GM23338 (cell line): Measurements from ENCODE around the gene CBFA2T3. TPM values are rescaled to one million over a fixed set of nuclear protein-coding genes. Genes with fewer than 3 reads are reported as not detected.

Experiments
- ATAC-seq: fragments of 200-7000 bp; cut with Tn5 transposase; 3 replicates; pipeline ENCODE4 v1.9.1; 2020
- DNase-seq: peaks from one replicate; pipeline ENCODE4 v3.0.0-alpha.2; 2015; ENCODE audit warnings: low spot score
- H2AFZ ChIP-seq: fragments of 200-600 bp; sonication (generic); 2 replicates; pipeline ENCODE4 v1.8.0; 2016; ENCODE audit warnings: antibody characterized with exemption, mild to moderate bottlenecking, moderate library complexity
- H3F3A ChIP-seq: fragments of 200-600 bp; sonication (generic); replicated peaks from 2 replicates; pipeline ENCODE4 v1.8.0; 2017; ENCODE audit warnings: antibody characterized with exemption, mixed run types, low read depth
- H3K27ac ChIP-seq: fragments of 200-600 bp; sonication (generic); 2 replicates; pipeline ENCODE4 v1.6.1; 2016; ENCODE audit warnings: low read depth
- H3K27me3 ChIP-seq: fragments of 200-600 bp; sonication (generic); 2 replicates; pipeline ENCODE4 v1.8.0; 2016; ENCODE audit warnings: mild to moderate bottlenecking, mixed run types, moderate library complexity; ENCODE audit not compliant: insufficient read depth
- H3K36me3 ChIP-seq: fragments of 200-600 bp; sonication (generic); 2 replicates; pipeline ENCODE4 v1.8.0; 2016; ENCODE audit warnings: mild to moderate bottlenecking; ENCODE audit not compliant: insufficient read depth
- H3K4me1 ChIP-seq: fragments of 200-600 bp; sonication (generic); 2 replicates; pipeline ENCODE4 v1.8.0; 2016; ENCODE audit warnings: mild to moderate bottlenecking, moderate library complexity; ENCODE audit not compliant: insufficient read depth
- H3K4me2 ChIP-seq: fragments of 200-600 bp; sonication (generic); 2 replicates; pipeline ENCODE4 v1.7.1; 2017; ENCODE audit warnings: mixed run types
- H3K4me3 ChIP-seq: fragments of 200-600 bp; sonication (generic); 2 replicates; pipeline ENCODE4 v1.6.1; 2016; ENCODE audit warnings: mixed run types
- H3K79me2 ChIP-seq: fragments of 200-600 bp; sonication (generic); replicated peaks from 2 replicates; pipeline ENCODE4 v1.8.0; 2017; ENCODE audit warnings: mild to moderate bottlenecking; ENCODE audit not compliant: insufficient read depth
- H3K9me2 ChIP-seq: fragments of 200-600 bp; sonication (generic); 2 replicates; pipeline ENCODE4 v1.8.0; 2017; ENCODE audit not compliant: insufficient read depth
- H4K20me1 ChIP-seq: fragments of 200-600 bp; sonication (generic); replicated peaks from 2 replicates; pipeline ENCODE4 v1.8.0; 2017; ENCODE audit warnings: mild to moderate bottlenecking; ENCODE audit not compliant: insufficient read depth
- H3K27ac Mint-ChIP-seq: 2 replicates; pipeline ENCODE4 v1.8.0; 2020; ENCODE audit warnings: inconsistent platforms, mild to moderate bottlenecking, moderate library complexity, mixed read lengths
- H3K27me3 Mint-ChIP-seq: 3 replicates; pipeline ENCODE4 v1.8.0; 2022; ENCODE audit warnings: low read depth, mild to moderate bottlenecking, moderate library complexity, mixed read lengths, inconsistent platforms; ENCODE audit not compliant: insufficient read depth, poor library complexity
- H3K36me3 Mint-ChIP-seq: 3 replicates; pipeline ENCODE4 v1.8.0; 2021; ENCODE audit warnings: low read depth, mild to moderate bottlenecking, inconsistent platforms, moderate library complexity, mixed read lengths
- H3K4me1 Mint-ChIP-seq: 3 replicates; pipeline ENCODE4 v1.8.0; 2020; ENCODE audit warnings: mild to moderate bottlenecking, inconsistent platforms, mixed read lengths
- H3K4me3 Mint-ChIP-seq: 3 replicates; pipeline ENCODE4 v1.8.0; 2021; ENCODE audit warnings: moderate library complexity, mild to moderate bottlenecking, inconsistent platforms, mixed read lengths
- H3K9me3 Mint-ChIP-seq: 3 replicates; pipeline ENCODE4 v1.8.0; 2020; ENCODE audit warnings: moderate library complexity, mild to moderate bottlenecking, inconsistent platforms, mixed read lengths
- CREB1 ChIP-seq: fragments of 250-450 bp; sonication (Bioruptor Pico); IDR thresholded peaks from 2 replicates; pipeline ENCODE4 v1.5.0; 2020; ENCODE audit warnings: low read depth, mild to moderate bottlenecking, moderate library complexity
- CTCF ChIP-seq, 2 experiments: fragments of 200-600 bp in 1 of 2; sonication (generic) in 1 of 2; conservative IDR thresholded peaks; 2 replicates each; pipeline versions ENCODE4 v1.5.1 to v1.6.1; 2016 to 2017; ENCODE audit warnings: antibody characterized with exemption in 2 of 2, low read depth in 2 of 2, mild to moderate bottlenecking in 2 of 2, moderate library complexity in 1 of 2
- EZH2 ChIP-seq: fragments of 200-600 bp; sonication (generic); IDR thresholded peaks from one replicate; pipeline ENCODE4 v1.8.0; 2017; ENCODE audit warnings: antibody characterized with exemption, mild to moderate bottlenecking, low read depth; ENCODE audit not compliant: unreplicated experiment
- EZH2phosphoT487 ChIP-seq: fragments of 200-600 bp; sonication (generic); IDR thresholded peaks from one replicate; pipeline ENCODE4 v1.8.1; 2018; ENCODE audit warnings: antibody characterized with exemption; ENCODE audit not compliant: unreplicated experiment
- JUNB ChIP-seq: IDR thresholded peaks from one replicate; pipeline ENCODE4 v1.6.1; 2016; ENCODE audit warnings: antibody characterized with exemption; ENCODE audit not compliant: unreplicated experiment
- NANOG ChIP-seq: IDR thresholded peaks from 2 replicates; pipeline ENCODE4 v1.6.1; 2016; ENCODE audit warnings: antibody characterized with exemption, borderline replicate concordance
- POLR2AphosphoS5 ChIP-seq: IDR thresholded peaks from 2 replicates; pipeline ENCODE4 v1.6.1; 2016; ENCODE audit warnings: antibody characterized with exemption, low read depth
- STAT1 ChIP-seq: IDR thresholded peaks from one replicate; pipeline ENCODE4 v1.6.1; 2016; ENCODE audit warnings: antibody characterized with exemption; ENCODE audit not compliant: unreplicated experiment
- ZNF114 ChIP-seq: fragments of 250-450 bp; sonication (Bioruptor Pico); IDR thresholded peaks from 2 replicates; pipeline ENCODE4 v1.5.0; 2020; ENCODE audit warnings: mild to moderate bottlenecking, moderate library complexity
- ZNF331 ChIP-seq: fragments of 250-450 bp; sonication (Bioruptor Pico); IDR thresholded peaks from 2 replicates; pipeline ENCODE4 v1.5.0; 2020; ENCODE audit warnings: low read depth, mild to moderate bottlenecking, moderate library complexity
- polyA plus RNA-seq: library from polyadenylated mRNA; unstranded; fragments of >200 nt; fragmentation: Nextera tagmentation; extraction: Ambion mirVana; gene quantifications from 2 replicates; pipeline ENCODE4 v1.2.1, GENCODE V29; 2016
- total RNA-seq: library from RNA; depleted of rRNA; stranded (reverse); fragments of >200 nt; shearing (Covaris generic); gene quantifications from 2 replicates; pipeline ENCODE4 v1.2.3, GENCODE V29; 2014
- TF ChIP-seq, protein P1 (sequence below): IDR thresholded peaks from 2 replicates; pipeline ENCODE4 v1.6.1; 2016; ENCODE audit warnings: antibody characterized with exemption
- TF ChIP-seq, protein P2 (sequence below): IDR thresholded peaks from one replicate; pipeline ENCODE4 v1.6.1; 2018; ENCODE audit warnings: antibody characterized with exemption; ENCODE audit not compliant: unreplicated experiment
- TF ChIP-seq, protein P3 (sequence below): fragments of 250-450 bp; sonication (Bioruptor Pico); IDR thresholded peaks from 2 replicates; pipeline ENCODE4 v1.5.0; 2020; ENCODE audit warnings: mild to moderate bottlenecking, moderate library complexity

The CBFA2T3 gene
- total and polyA plus RNA-seq, 2 experiments from 2014 or later: 0.87 to 1.5 TPM

DNA sequence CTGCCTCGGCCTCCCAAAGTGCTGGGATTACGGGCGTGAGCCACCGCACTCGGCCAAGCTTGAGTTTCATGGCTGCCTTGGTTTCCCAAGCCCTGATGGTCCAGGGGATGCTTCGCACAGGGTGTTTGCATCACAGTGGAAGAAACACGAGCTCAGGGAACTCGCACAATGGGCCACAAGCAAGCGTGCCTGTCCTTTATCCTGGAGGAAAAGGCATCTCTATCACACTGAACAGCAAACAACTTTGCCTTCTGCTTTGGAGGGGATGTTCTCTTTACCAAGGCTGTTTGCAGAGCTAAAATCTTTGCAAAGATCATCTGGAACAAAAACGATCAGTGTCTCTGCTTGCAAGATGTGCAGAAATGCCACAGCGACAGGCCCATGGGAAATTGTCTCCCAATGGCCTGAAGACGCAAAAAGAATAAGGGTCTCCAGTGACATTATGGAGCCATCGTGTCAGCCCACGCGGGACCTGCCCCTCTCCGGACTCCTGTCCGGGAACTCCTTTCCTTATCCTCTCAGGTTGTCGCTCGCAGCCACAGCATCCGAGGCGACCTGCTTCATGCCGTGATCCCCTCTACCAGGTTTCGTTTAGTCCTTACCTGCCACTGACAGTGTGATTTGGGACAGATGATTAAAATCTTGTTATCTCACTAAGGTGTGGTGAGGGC, 44.1 kb upstream of the CBFA2T3 start:
- H3K4me3 Mint-ChIP-seq: no peak overlapping the region

More for the DNA sequence above, 44.1 kb upstream of the CBFA2T3 start:
- Histone ChIP-seq H4K20me1 (no peaks in the 10 kb centered on the region), H3F3A (no peaks in the 10 kb centered on the region), H3K4me1 (no peaks in the 10 kb centered on the region), H2AFZ (no peak overlapping the region), H3K9me2 (no peaks in the 10 kb centered on the region), H3K36me3 (no peaks in the 10 kb centered on the region), H3K4me2 (no peak overlapping the region), H3K27me3 (no peaks in the 10 kb centered on the region), H3K4me3 (no peak overlapping the region), H3K79me2 (no peaks in the 10 kb centered on the region), H3K27ac (no peak overlapping the region)
- H3K36me3 Mint-ChIP-seq: no peaks in the 10 kb centered on the region
- ATAC-seq (no peak), DNase-seq (no peak)
- H3K27ac Mint-ChIP-seq: no peak overlapping the region
- H3K27me3 Mint-ChIP-seq: peaks cover 5% of the 10 kb centered on the region
- H3K9me3 Mint-ChIP-seq: peaks cover 8% of the 10 kb centered on the region
- TF ChIP-seq EZH2phosphoT487: no peak
- TF ChIP-seq ZNF114 (CRISPR knock-in tag): no peak
- no peak for TF ChIP-seq POLR2AphosphoS5
- no peak for TF ChIP-seq ZNF331 (CRISPR knock-in tag)
- TF ChIP-seq CREB1 (CRISPR knock-in tag): no peak
- TF ChIP-seq STAT1: no peak
- TF ChIP-seq, protein P1, sequence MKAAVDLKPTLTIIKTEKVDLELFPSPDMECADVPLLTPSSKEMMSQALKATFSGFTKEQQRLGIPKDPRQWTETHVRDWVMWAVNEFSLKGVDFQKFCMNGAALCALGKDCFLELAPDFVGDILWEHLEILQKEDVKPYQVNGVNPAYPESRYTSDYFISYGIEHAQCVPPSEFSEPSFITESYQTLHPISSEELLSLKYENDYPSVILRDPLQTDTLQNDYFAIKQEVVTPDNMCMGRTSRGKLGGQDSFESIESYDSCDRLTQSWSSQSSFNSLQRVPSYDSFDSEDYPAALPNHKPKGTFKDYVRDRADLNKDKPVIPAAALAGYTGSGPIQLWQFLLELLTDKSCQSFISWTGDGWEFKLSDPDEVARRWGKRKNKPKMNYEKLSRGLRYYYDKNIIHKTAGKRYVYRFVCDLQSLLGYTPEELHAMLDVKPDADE: no peak
- TF ChIP-seq JUNB: no peak
- TF ChIP-seq NANOG: no peak
- TF ChIP-seq, protein P2, sequence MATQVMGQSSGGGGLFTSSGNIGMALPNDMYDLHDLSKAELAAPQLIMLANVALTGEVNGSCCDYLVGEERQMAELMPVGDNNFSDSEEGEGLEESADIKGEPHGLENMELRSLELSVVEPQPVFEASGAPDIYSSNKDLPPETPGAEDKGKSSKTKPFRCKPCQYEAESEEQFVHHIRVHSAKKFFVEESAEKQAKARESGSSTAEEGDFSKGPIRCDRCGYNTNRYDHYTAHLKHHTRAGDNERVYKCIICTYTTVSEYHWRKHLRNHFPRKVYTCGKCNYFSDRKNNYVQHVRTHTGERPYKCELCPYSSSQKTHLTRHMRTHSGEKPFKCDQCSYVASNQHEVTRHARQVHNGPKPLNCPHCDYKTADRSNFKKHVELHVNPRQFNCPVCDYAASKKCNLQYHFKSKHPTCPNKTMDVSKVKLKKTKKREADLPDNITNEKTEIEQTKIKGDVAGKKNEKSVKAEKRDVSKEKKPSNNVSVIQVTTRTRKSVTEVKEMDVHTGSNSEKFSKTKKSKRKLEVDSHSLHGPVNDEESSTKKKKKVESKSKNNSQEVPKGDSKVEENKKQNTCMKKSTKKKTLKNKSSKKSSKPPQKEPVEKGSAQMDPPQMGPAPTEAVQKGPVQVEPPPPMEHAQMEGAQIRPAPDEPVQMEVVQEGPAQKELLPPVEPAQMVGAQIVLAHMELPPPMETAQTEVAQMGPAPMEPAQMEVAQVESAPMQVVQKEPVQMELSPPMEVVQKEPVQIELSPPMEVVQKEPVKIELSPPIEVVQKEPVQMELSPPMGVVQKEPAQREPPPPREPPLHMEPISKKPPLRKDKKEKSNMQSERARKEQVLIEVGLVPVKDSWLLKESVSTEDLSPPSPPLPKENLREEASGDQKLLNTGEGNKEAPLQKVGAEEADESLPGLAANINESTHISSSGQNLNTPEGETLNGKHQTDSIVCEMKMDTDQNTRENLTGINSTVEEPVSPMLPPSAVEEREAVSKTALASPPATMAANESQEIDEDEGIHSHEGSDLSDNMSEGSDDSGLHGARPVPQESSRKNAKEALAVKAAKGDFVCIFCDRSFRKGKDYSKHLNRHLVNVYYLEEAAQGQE: no peak
- no peak for TF ChIP-seq EZH2
- TF ChIP-seq, protein P3, sequence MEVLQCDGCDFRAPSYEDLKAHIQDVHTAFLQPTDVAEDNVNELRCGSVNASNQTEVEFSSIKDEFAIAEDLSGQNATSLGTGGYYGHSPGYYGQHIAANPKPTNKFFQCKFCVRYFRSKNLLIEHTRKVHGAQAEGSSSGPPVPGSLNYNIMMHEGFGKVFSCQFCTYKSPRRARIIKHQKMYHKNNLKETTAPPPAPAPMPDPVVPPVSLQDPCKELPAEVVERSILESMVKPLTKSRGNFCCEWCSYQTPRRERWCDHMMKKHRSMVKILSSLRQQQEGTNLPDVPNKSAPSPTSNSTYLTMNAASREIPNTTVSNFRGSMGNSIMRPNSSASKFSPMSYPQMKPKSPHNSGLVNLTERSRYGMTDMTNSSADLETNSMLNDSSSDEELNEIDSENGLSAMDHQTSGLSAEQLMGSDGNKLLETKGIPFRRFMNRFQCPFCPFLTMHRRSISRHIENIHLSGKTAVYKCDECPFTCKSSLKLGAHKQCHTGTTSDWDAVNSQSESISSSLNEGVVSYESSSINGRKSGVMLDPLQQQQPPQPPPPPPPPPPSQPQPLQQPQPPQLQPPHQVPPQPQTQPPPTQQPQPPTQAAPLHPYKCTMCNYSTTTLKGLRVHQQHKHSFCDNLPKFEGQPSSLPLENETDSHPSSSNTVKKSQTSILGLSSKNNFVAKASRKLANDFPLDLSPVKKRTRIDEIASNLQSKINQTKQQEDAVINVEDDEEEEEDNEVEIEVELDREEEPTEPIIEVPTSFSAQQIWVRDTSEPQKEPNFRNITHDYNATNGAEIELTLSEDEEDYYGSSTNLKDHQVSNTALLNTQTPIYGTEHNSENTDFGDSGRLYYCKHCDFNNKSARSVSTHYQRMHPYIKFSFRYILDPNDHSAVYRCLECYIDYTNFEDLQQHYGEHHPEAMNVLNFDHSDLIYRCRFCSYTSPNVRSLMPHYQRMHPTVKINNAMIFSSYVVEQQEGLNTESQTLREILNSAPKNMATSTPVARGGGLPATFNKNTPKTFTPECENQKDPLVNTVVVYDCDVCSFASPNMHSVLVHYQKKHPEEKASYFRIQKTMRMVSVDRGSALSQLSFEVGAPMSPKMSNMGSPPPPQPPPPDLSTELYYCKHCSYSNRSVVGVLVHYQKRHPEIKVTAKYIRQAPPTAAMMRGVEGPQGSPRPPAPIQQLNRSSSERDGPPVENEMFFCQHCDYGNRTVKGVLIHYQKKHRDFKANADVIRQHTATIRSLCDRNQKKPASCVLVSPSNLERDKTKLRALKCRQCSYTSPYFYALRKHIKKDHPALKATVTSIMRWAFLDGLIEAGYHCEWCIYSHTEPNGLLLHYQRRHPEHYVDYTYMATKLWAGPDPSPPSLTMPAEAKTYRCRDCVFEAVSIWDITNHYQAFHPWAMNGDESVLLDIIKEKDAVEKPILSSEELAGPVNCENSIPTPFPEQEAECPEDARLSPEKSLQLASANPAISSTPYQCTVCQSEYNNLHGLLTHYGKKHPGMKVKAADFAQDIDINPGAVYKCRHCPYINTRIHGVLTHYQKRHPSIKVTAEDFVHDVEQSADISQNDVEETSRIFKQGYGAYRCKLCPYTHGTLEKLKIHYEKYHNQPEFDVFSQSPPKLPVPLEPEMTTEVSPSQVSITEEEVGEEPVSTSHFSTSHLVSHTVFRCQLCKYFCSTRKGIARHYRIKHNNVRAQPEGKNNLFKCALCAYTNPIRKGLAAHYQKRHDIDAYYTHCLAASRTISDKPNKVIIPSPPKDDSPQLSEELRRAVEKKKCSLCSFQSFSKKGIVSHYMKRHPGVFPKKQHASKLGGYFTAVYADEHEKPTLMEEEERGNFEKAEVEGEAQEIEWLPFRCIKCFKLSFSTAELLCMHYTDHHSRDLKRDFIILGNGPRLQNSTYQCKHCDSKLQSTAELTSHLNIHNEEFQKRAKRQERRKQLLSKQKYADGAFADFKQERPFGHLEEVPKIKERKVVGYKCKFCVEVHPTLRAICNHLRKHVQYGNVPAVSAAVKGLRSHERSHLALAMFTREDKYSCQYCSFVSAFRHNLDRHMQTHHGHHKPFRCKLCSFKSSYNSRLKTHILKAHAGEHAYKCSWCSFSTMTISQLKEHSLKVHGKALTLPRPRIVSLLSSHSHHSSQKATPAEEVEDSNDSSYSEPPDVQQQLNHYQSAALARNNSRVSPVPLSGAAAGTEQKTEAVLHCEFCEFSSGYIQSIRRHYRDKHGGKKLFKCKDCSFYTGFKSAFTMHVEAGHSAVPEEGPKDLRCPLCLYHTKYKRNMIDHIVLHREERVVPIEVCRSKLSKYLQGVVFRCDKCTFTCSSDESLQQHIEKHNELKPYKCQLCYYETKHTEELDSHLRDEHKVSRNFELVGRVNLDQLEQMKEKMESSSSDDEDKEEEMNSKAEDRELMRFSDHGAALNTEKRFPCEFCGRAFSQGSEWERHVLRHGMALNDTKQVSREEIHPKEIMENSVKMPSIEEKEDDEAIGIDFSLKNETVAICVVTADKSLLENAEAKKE (CRISPR knock-in tag): no peak
- TF ChIP-seq CTCF (conservative IDR thresholded peaks at IDR 0.05; ENCODE audit: low read depth in 2 of 2): no peak
- peaks cover 10% of the 10 kb centered on the region for H3K4me1 Mint-ChIP-seq
